Left forelimb (tissue), 1 donor: ENCODE results near the gene UBD.

ENCODE experiments used
- DNase-seq: peaks from one replicate; pipeline ENCODE4 v3.0.0-alpha.2; 2018; ENCODE audit warnings: low spot score

UBD gene

GRCh38 chr6:29561091-29561490 is 1.6 kb upstream of the UBD start:
- DNase-seq = no peak

- no peak for DNase-seq
Measured at GRCh38 chr6:29558439-29559079, 973 bp downstream of the UBD start.

GRCh38 chr6:29557320-29557719 is 2.2 kb downstream of the UBD start:
- DNase-seq = no peak

- no peak for DNase-seq
Measured at GRCh38 chr6:29554764-29555163, 4.8 kb downstream of the UBD start.

GRCh38 chr6:29553268-29554057 is 6.1 kb downstream of the UBD start:
- DNase-seq = no peak

- DNase-seq = no peak
Measured at GRCh38 chr6:29552512-29553051, 7.0 kb downstream of the UBD start.

- no peak for DNase-seq
Measured at GRCh38 chr6:29547573-29547972, 12.0 kb downstream of the UBD start.

- DNase-seq = no peak
Measured at GRCh38 chr6:29537714-29538403, 21.7 kb downstream of the UBD start.

- DNase-seq = no peak
Measured at GRCh38 chr6:29532320-29532951, 27.1 kb downstream of the UBD start.

GRCh38 chr6:29531668-29532067 is 27.9 kb downstream of the UBD start:
- no peak for DNase-seq

GRCh38 chr6:29530671-29531310 is 28.7 kb downstream of the UBD start:
- no peak for DNase-seq

GRCh38 chr6:29529956-29530355 is 29.6 kb downstream of the UBD start:
- DNase-seq = no peak

GRCh38 chr6:29528988-29529560 is 30.5 kb downstream of the UBD start:
- no peak for DNase-seq

GRCh38 chr6:29528300-29528931 is 31.1 kb downstream of the UBD start:
- DNase-seq = no peak

GRCh38 chr6:29527564-29527963 is 32.0 kb downstream of the UBD start:
- DNase-seq = no peak

GRCh38 chr6:29527126-29527525 is 32.4 kb downstream of the UBD start:
- no peak for DNase-seq

GRCh38 chr6:29525311-29525639 is 34.3 kb downstream of the UBD start:
- DNase-seq = no peak

- DNase-seq = no peak
Measured at GRCh38 chr6:29524444-29525310, 34.9 kb downstream of the UBD start.

GRCh38 chr6:29524044-29524443 is 35.5 kb downstream of the UBD start:
- DNase-seq = no peak

GRCh38 chr6:29522227-29522626 is 37.3 kb downstream of the UBD start:
- no peak for DNase-seq
